Measurements from ENCODE around the gene SYNE2.
A peak's percentile ranks its signal among the peaks of the same experiment; 100 is the strongest.
"Not testable (repeated sequence)": the region's sequence is repeated elsewhere in the genome, so short reads cannot be mapped to it uniquely, and the experiment has no call there.

SYNE2 gene

DNA sequence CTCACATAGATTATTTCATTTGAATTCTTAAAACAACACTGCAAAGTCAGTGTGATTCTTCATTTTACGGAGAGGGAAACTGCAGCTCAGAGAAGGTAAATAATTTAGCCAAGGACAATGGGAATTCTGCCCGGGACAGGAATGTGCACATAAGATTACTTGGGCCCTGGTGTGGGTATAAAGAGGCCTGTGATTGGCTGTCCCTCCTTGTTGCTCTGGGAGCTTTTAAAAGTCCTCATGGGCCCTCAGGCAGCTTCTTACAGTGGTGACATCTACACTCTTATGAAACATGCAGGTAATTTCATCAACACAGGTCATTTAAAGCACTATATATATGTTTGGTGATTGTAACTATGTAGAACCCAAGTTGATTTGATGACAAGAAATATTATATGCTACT is 341.0 kb downstream of the SYNE2 start:
- no peak for DNase-seq (ENCODE audit: low read depth)

DNA sequence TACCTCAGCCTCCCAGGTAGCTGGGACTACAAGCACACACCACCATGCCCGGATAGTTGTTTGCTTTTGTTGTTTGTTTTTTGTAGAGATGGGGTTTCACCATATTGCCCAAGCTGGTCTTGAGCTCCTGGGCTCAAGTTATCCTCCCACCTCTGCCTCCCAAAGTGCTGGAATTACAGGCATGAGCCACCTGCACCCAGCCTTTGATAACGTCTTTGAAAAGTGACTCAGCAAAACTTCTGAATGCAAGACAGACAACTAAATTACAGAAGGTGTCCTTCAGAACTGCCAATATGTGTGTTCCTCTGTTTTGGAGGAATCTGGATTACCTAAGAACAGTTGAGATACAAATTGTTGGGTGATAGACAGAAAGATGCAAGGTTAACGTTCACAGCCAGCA is 341.6 kb downstream of the SYNE2 start:
- no peak for DNase-seq (ENCODE audit: low read depth)

DNA sequence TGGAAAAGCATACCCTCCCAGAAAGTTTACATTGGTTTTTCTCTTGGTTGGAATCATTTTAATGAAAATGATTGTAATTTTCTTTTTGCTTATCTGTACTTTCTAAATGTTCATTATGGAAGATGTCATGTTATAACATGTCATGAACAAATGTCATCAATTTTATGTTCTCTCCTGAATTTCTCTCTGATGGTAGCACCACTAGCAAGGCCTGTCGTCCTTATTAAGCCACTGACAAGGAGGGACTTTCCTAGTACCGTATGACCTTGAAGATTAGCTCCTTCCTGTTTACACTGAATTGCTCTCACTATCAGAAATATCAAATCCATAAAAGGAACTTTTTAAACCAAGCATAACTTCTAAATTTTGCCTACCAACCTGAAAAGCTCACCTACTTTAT is 342.4 kb downstream of the SYNE2 start:
- no peak for DNase-seq (ENCODE audit: low read depth)

DNA sequence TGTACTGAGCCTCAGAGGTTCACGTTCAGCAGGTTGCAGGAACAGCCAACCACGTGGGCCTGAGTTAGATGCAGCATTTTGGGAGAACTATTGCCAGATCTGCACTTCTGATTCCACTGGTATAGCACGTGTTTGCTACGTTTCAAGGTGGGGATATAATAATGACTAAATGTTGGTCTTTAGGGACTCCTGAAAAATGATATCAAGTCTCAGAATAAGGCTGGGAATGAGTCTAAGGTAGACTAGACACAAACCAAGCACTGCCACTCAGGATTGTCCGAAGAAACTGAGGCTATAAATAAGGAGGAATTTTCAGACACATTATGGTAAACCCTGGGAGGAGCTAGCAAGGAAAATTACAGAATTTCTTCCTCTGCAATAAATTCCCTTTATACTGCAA is 343.3 kb downstream of the SYNE2 start:
- DNase-seq (ENCODE audit: low read depth), result no peak

DNA sequence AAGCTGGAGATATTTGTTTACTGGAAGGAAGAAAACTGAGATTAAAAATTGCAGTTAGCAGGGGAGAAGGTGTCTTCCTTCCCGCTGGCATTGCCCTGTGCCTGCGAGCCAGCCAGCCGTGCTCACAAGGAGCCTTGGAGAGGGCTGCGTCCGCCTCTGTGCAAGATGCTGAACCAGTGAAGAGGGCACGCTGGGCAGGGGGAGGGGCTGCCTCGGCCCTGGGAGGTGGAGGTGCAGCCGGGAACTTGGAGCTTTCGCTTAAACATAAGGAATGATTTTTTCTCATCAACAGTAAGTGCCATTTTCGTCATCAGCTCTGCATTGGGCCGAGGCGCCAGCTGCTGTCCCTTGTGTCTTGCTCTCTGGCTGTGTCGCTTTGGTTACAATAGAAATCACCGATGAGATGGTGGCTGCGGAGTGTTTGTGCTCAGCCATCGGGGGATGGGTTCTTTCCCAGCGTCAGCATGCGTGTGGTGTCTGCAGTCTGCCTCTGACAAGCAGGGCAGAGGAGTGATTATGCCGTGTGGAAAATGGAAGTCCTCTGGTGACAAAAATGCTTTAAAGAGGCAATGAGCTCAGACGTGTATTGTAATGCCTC is 344.1 kb downstream of the SYNE2 start:
- DNase-seq (ENCODE audit: low read depth), result peak; percentile 22

DNA sequence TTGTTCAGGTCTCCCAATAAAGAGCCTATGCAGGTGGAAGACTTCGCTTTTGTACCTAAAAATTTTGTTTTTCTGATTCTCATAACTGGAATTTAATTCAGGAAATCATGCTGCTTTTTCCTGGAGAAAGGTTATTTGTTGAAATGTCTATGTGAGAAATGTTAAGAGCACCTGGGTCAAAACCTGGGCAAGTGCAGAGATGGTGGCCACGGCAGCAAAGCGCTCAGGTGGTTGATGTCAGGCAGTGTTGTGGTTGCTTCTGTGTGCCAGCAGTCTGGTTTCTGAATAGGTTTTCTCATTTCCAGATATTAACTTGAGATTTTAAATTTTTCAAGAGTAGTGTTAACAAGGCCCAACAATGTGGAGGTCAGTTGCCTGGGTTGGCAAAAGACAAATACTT is 345.2 kb downstream of the SYNE2 start:
- no peak for DNase-seq (ENCODE audit: low read depth)

DNA sequence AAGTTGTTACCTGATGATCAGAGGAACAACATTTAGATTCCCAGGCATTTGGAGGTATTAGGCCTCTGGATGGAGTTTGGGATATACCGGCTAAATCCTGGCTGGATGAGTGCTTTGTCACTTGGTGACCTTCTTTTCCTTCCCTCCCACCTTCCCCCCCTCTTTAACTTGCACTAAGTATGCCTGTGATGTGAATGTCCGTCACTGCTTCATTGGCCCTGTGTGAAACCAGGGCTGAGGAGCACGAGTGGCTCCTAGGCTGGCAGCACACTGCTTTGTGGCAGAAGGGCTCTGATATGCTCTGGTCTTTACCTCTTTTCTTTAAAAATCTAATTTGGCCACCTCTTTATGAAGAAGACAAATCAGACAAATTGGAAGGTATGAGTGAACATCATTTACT is 345.7 kb downstream of the SYNE2 start:
- no peak for DNase-seq (ENCODE audit: low read depth)

DNA sequence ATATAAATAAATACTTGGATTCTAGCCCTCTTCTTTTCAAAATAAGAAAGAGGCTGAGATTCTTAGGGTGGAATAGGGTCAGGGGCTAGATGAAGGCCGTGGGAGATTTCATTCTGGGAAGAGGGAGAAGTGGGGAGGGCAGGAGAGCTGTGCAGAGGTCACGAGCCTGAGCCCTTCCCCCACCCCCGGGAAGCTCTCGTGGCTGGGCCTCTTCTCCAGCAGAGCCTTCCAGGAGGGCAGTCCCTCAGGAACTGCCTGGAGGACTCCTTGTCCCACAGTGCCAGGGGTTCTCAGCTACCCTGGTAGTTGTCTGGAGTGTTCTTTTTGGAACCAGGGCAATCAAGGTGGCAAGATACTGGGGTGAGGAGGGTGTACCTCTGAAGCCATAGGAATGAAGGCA is 347.4 kb downstream of the SYNE2 start:
- no peak for DNase-seq (ENCODE audit: low read depth)

DNA sequence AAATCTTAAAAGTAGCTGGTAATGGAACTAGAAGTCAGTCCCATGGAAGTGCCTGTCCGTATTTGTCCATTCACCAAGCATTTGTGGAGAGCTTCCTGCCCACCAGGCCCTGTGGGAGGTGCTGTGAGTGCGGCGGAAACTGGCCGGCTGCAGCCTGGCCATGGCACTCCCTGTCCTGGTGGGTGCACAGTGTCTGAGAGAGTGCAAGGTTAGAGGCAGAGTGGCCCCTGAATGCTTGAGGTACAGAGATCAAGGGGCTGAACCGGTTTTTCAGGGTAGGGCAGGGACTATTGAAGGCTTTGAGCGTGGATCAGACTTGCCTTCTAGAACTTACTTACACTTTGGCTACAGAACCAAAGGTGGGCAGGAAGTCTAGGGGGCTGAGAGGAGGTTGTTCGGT is 348.5 kb downstream of the SYNE2 start:
- no peak for DNase-seq (ENCODE audit: low read depth)

DNA sequence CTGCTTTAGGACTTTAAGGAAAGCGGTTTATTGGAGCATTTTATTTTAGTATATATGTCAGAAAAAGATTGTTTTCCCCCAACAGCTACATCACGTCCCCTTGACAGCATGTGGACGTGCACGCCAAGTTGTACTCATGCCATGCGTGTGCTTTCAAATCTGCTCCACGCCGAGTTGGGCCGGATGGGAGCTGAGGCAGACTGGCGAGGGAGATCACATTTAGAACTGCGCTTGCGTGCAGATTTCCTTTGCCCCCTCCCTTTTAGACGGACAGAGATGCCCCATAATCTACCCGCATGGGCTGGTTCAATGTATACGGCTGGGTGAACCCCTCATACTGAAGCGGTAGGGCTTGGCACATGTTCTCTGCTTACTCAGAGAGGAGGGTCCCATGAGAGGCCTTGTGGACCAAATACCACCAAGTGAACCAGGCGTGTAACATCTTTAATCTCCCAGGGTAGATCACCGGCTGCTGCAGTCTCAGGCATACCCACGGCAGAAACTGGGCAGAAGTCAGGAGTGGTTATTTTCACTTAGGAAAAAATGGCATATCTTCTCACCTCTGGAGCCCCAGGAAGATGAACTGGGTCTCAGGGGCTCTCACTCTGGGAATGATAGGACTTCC is 349.2 kb downstream of the SYNE2 start:
- DNase-seq (ENCODE audit: low read depth), result no peak

DNA sequence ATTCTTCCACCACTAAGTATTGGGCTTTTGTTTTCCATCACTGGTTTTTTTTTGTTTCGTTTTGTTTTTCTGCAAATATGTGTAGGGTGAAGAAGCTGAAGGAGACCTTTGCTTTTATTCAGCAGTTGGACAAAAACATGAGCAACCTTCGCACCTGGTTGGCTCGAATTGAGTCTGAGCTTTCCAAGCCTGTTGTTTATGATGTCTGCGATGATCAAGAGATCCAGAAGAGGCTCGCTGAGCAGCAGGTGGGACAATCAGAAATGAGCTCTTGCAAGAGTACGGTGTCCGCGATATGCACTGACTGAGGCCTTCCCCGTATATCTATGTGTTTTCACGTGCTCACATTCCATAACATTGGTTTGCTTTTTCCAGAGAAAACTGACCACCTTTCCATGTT is 349.9 kb downstream of the SYNE2 start:
- DNase-seq (ENCODE audit: low read depth), result no peak

DNA sequence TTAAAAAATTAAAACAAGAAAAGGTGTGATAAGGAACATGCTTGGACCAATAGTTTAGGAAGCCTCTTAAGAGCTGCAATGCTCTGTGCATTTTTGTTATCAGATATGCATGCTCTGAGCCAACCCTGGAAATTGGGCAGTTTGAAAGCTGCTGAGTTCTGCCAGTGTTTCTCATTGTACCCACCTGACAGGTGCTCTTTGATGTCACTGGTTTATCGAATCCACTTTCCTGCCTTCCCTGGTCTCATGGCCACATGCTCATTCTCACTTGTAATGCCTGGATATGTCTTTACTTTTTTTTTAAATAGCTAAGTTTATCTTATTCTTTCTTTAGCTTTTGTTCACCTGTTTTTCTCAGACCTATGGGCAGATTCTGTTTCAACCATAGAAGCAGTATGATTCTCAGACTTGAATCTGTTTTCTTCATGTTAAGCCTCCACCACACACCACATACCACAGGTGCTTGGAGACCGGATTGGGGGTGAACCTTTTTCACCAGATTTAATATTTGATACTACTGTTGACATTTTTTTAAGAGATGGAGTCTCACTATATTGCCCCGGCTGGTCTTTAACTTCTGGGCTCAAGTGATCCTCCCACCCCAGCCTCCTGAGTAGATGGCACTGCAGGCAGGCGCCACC is 350.7 kb downstream of the SYNE2 start:
- DNase-seq (ENCODE audit: low read depth), result no peak

DNA sequence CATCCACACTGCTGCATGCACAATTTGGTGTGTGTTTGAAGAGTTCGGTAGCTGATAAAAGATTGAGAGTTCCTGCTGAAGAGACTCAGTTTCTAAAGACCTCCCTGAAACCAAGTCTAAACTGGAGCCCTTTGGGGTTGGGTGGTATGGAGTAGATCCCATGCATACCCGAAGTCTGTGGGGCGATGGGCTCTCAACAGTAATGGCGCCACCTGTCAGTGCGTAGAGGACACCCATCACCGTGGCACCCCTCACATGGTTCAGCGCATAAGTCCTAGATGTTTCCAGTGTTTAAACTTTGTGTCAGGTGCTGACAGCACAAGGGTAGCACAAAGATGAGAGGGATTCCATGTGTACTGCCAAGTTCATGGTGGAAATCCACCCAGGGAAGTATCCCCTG is 355.5 kb downstream of the SYNE2 start:
- DNase-seq (ENCODE audit: low read depth), result no peak

DNA sequence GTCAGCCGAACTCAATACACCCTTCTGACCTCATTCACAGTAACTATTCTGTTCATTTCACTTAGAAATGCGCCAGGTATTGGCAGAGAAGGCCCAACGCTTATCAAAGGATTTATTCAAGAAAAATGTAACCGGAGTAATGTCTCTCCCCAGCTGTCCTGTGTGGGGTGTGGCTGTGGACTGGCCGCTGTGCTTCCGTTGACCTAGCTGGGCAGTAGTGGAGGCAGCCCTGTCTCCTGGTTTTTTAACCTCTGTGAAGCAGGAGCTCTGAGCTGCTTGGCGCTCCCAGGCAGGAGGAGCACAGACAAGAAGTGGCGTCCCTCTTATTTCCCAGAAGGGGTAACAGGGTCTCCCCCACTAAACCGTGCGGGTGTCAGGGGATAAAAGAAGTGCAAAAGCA is 356.2 kb downstream of the SYNE2 start:
- DNase-seq (ENCODE audit: low read depth), result no peak

DNA sequence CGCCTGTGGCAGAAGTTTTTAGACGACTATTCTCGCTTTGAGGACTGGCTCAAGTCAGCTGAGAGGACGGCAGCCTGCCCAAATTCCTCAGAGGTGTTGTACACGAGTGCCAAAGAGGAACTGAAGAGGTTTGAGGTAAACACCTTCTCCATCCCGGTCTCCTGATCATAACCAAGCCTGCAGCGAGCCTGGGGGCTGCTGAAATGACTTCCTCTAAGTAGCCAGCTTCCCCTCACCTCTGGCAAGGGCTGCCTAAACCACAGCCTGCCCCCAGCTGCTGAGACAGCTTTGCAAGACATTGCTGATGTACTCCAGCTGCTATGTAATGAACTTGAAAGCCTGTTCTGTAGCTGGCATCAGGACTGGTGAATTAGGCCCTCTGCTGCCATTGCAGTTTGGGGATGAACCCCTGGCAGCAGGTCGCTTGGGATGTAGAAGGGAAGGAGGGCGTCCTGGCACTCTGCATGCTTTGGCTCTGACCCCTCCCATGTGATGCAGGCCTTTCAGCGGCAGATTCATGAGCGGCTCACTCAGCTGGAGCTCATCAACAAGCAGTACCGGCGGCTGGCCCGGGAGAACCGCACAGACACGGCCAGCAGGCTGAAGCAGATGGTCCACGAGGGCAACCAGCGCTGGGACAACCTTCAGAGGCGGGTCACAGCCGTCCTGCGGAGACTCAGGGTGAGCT is 356.8 kb downstream of the SYNE2 start:
- DNase-seq (ENCODE audit: low read depth), result no peak

DNA sequence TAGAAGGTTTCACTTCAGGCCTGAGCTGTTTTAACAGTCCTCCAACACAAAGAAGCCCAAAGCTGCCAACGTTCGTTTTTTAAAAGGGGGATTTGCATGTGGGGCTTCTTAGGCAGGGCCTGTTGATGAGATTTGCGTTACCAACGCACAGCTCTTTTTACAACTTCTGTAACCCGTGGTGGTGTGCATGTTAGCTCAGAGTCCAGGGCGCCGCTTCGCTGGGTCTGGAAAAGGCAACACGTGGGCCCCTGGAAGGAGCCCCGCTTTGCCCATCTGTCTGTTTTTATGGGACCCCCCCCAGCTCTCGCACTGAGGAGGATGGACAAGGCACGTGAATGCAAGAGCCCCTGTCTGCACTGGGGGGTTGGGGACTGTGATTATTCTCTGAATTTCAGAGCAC is 357.4 kb downstream of the SYNE2 start:
- DNase-seq (ENCODE audit: low read depth), result no peak

DNA sequence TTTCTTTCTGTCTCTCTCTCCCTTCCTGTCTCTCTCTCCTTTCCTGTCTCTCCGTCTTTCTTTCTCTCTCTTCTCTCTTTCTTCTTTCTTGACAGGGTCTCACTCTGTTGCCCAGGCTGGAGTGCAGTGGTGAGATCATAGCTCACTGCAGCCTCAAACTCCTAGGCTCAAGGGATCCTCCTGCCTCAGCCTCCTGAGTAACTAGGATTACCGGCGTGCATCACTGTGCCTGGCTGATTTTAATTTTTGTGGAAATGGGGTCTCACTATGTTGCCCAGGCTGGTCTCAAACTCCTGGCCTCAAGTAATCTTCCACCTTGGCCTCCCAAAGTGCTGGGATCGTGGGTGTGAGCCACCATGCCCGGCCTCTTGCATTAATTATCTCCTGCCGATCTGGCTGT is 358.1 kb downstream of the SYNE2 start:
- not testable (repeated sequence) for DNase-seq (ENCODE audit: low read depth)

DNA sequence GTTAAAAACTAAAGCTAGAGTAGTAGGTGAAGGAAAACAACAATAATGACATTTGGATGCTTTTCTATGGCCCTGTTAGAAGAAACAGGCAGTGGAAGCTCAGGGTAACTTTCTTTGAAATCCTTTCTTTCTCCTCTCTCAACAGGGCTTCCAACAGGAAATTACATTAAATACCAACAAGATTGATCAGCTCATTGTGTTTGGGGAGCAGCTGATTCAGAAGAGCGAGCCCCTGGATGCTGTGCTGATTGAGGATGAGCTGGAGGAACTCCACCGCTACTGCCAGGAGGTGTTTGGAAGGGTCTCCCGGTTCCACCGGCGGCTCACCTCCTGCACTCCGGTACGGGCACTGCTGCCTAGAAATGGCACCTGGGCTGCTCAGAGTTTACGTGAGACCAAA is 359.9 kb downstream of the SYNE2 start:
- peak; percentile 63 for DNase-seq (ENCODE audit: low read depth)

DNA sequence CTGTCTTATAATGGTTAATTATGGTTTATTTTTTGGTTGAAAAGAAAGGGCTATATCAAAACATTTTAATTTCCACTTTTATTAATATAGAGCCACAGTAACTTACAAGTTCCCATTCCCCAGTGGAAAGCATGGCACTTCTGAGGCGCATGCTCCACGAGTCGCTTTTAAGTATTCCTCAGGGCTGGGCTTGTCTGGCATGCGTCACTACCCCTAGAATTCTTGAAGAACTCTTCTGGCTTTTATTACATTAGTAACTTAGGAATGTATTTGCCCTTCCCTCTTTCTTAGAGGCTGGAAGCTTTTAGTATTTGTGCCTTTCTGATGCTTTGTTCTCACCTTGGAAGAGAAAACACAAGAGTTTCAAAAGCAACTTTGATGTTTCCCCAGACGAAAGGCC is 360.3 kb downstream of the SYNE2 start:
- peak; percentile 38 for DNase-seq (ENCODE audit: low read depth)

DNA sequence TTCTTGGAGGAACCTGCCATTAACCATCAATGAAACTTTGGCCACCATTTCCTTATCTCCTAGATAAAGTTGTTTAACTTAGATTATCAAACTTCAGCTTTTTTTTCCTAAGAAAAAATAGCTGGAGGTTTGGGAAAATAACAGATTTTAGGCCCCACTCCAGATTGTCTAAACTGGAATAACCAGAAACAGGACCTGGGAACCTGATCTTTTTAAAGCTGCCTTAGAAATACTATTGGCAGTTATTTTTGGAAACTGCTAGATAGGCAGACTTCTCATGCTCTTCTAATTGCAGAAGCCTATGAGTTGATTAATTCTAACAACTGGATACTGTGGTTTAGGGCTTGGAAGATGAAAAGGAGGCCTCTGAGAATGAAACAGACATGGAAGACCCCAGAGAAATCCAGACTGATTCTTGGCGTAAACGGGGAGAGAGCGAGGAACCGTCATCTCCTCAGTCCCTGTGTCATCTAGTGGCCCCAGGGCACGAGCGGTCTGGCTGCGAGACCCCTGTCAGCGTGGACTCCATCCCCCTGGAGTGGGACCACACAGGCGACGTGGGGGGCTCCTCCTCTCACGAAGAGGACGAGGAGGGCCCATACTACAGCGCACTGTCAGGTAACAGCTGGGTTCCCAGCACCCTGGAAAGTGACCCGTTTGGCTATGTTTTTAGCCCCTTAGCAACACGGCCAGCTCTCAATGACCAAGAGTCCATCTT is 361.2 kb downstream of the SYNE2 start:
- no peak for DNase-seq (ENCODE audit: low read depth)

DNA sequence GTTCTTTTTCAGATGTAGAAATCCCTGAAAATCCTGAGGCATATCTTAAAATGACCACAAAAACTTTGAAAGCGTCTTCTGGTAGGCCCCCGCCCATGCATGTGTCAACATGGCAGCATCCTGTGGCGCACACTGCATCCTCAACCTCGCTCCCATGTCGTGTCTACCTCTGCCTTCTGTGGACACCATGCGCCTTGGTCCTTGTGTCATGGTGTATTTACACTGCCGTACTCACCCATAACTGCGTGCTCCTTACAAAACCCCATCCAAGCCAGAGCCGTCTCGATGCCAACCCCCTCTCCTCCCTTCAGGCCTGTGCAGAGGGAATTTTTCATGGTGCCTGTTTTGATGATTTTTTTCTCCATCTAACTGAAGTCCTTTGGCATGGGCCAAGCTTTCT is 362.5 kb downstream of the SYNE2 start:
- no peak for DNase-seq (ENCODE audit: low read depth)

DNA sequence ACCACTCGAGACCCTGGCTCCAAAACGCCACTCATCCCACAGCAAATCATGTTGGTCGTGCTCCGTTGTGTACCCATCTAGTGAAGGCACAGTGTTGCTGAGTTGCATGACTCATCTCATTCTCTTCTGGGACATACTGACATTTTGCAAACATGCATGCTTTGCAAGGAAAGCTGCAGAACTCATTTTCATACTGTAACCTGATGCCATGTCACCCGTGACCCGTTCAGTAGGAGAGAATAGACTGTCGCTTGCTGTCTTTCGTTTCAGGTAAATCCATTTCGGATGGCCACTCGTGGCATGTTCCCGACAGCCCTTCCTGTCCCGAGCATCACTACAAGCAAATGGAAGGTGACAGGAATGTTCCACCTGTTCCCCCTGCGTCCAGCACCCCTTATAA is 363.2 kb downstream of the SYNE2 start:
- no peak for DNase-seq (ENCODE audit: low read depth)

DNA sequence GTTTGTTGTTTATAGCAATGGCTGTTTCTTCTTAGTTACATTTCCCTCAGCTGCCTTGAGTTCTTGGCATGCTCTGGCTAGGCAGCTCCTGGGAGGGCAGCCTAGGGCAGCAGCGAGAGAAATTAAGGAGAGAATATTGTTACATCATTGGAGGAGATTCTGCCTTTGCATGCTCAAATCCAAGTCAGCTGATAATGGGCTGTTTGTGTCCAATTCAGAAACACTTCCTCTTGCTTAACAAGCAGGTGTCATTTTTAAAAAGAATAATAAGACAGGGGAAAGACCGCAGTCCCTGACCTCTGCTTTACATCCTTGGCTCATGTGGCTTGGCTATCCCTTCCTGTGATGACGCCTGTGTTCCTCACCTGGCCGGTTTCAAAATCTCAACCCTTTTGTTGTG is 364.5 kb downstream of the SYNE2 start:
- DNase-seq (ENCODE audit: low read depth), result no peak
